Renal pelvis (tissue), 4 donors: Measurements from ENCODE around the gene MCTP2. TPM values are rescaled to one million over a fixed set of nuclear protein-coding genes. Genes with fewer than 3 reads are reported as not detected.
"Not testable (repeated sequence)": the region's sequence is repeated elsewhere in the genome, so short reads cannot be mapped to it uniquely, and the experiment has no call there.

Experiments
- DNase-seq: peaks from one replicate; pipeline ENCODE4 v3.0.0-alpha.2; 2013
- polyA plus RNA-seq, 3 donors: library from polyadenylated mRNA; unstranded; fragments of 120-200 nt; gene quantifications; one replicate each; pipeline ENCODE4 v1.2.1, GENCODE V29; 2013; ENCODE audit not compliant: insufficient read length in 3 of 3

The MCTP2 gene
- polyA plus RNA-seq, 3 donors = 14.0 to 20.2 (median 15.4) TPM

- DNase-seq = no peak
Measured at GRCh38 chr15:94453227-94453988, 222.0 kb downstream of the MCTP2 start.

- DNase-seq = no peak
Measured at GRCh38 chr15:94455297-94455696, 223.9 kb downstream of the MCTP2 start.

GRCh38 chr15:94456226-94456625 lies 224.9 kb downstream of the MCTP2 start:
- no peak for DNase-seq

- DNase-seq = no peak
Measured at GRCh38 chr15:94457661-94458060, 226.3 kb downstream of the MCTP2 start.

- no peak for DNase-seq
Measured at GRCh38 chr15:94460624-94461023, 229.3 kb downstream of the MCTP2 start.

GRCh38 chr15:94467034-94467433 lies 235.7 kb downstream of the MCTP2 start:
- DNase-seq = no peak

- no peak for DNase-seq
Measured at GRCh38 chr15:94470492-94470891, 239.1 kb downstream of the MCTP2 start.

GRCh38 chr15:94476686-94477085 lies 245.3 kb downstream of the MCTP2 start:
- no peak for DNase-seq

GRCh38 chr15:94477913-94478553 lies 246.7 kb downstream of the MCTP2 start:
- no peak for DNase-seq

- no peak for DNase-seq
Measured at GRCh38 chr15:94478763-94479162, 247.4 kb downstream of the MCTP2 start.

- DNase-seq = no peak
Measured at GRCh38 chr15:94480289-94480834, 249.0 kb downstream of the MCTP2 start.

GRCh38 chr15:94485148-94485719 lies 253.9 kb downstream of the MCTP2 start:
- no peak for DNase-seq

GRCh38 chr15:94487635-94488034 lies 256.3 kb downstream of the MCTP2 start:
- DNase-seq = no peak

- no peak for DNase-seq
Measured at GRCh38 chr15:94493176-94493575, 261.8 kb downstream of the MCTP2 start.

- DNase-seq = not testable (repeated sequence)
Measured at GRCh38 chr15:94493586-94493985, 262.2 kb downstream of the MCTP2 start.

GRCh38 chr15:94494732-94495131 lies 263.4 kb downstream of the MCTP2 start:
- no peak for DNase-seq

GRCh38 chr15:94503293-94503692 lies 271.9 kb downstream of the MCTP2 start:
- no peak for DNase-seq

GRCh38 chr15:94509259-94509658 lies 277.9 kb downstream of the MCTP2 start:
- no peak for DNase-seq

- DNase-seq = no peak
Measured at GRCh38 chr15:94522125-94522524, 290.8 kb downstream of the MCTP2 start.

- peak; percentile 21 for DNase-seq
Measured at GRCh38 chr15:94523873-94524272, 292.5 kb downstream of the MCTP2 start.

GRCh38 chr15:94524565-94524964 lies 293.2 kb downstream of the MCTP2 start:
- DNase-seq = no peak

- no peak for DNase-seq
Measured at GRCh38 chr15:94526071-94526689, 294.8 kb downstream of the MCTP2 start.
